HG03442 (cell line): Measurements from ENCODE around the gene MALRD1.
"Not testable (repeated sequence)": the region's sequence is repeated elsewhere in the genome, so short reads cannot be mapped to it uniquely, and the experiment has no call there.

Experiments used
- ATAC-seq: cut with Tn5 transposase; IDR thresholded peaks from one replicate; pipeline ENCODE4 v1.9.1; 2021; ENCODE audit warnings: mild to moderate bottlenecking, moderate library complexity; ENCODE audit not compliant: unreplicated experiment

Gene MALRD1

DNA sequence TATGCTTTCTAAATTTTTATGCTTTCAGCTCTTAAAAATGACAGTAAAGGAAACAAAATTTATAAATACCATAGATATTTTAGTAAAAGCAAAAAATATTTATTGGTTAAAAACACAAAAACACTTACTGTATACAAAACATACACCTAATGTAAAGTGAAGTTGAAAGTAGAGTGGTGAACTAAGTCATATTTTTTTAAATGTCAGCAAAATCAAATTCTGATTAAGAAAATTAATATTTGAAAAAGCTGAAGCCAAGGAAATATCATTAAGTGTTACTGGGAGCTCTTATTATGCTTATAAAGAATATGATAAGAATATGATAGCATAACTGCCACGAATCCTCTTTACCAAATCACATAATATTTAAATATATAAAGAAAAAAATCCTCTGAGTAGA, 702.4 kb downstream of the MALRD1 start:
- ATAC-seq = no peak

DNA sequence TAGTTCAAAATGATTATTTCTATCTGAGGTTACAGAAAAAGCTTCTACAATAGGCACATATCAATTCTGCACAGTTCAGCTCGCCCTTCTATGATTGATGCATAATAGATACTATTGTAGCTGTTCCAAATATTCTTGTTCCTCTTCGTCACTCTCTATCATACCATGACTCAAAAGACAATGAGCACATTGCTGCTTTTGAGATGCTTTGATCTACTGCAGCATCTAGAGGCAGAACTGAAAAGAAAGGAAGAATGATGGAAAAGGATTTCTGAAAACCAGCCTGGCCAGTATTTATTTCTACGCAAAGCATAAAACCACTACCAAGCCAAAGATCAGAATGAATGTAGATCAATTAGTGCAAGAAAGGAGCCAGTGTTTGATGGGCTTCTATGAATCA, 708.3 kb downstream of the MALRD1 start:
- ATAC-seq = no peak

DNA sequence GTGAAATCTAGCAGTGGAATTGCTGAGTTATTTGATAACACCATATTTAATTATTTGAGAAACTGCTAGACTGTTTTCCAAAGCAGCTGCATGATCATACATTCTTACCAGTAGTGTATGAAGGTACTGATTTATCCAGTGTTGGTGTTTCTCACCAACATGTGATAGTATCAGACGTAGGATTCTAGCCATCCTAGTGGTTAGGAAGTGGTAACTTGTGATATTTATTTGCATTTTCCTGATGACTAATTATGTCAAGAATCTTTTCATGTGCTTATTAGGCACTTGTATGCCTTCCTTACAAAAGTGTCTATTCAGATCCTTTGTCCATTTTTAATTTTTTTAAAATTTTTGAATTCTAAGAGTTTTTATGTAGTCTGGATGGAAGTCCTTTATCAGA, 713.4 kb downstream of the MALRD1 start:
- no peak for ATAC-seq

DNA sequence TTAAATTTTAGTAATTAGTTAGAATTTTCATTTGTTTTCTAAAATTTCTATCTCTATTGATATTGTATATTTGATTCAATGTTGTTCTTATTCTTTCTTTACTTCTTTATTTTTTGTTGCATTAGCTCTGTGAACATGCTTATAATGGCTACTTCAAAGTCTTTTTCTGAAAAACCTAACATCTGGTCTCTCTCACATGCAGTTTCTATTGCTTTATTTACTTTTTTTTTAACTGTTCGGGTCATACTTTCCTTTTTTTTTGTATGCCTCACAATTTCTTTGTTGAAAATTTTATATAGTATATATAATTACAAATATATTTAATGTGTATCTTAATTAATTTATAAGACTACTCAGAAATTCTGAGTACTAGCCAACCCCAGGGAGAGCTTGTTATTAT, 715.5 kb downstream of the MALRD1 start:
- no peak for ATAC-seq

DNA sequence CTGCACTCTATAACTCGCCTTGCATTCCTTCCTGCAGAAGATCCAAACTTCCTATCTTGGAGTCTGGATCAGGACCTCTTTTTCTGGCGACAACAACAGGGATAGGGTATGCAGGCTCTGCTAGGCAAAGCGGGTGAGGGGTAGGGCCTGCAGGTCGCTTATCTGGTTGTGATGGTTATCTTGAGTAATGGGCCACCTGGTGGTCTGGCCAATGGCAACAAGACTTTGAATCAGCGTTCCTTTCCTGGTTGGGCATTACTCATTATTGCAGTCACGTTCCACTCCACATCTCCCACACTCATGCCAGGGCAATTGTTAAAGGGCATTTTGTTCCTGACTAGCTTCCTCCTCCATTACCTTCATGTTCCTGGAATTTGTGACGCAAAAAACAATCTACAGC, 719.3 kb downstream of the MALRD1 start:
- no peak for ATAC-seq

DNA sequence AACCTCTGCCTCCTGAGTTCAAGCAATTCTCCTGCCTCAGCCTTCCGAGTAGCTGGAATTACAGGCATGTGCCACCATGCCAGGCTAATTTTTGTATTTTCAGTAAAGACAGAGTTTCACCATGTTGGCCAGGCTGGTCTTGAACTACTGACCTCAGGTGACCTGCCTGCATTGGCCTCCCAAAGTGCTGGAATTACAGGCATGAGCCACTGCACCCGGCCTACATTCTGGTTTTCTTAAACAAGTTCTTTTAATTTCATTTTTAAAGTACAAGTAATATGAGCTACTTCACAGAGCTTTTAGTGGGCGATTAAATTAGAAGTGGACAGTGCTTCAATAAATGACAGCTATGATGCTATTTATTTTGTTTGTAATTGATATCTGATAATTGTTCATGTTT, 721.2 kb downstream of the MALRD1 start:
- not testable (repeated sequence) for ATAC-seq

DNA sequence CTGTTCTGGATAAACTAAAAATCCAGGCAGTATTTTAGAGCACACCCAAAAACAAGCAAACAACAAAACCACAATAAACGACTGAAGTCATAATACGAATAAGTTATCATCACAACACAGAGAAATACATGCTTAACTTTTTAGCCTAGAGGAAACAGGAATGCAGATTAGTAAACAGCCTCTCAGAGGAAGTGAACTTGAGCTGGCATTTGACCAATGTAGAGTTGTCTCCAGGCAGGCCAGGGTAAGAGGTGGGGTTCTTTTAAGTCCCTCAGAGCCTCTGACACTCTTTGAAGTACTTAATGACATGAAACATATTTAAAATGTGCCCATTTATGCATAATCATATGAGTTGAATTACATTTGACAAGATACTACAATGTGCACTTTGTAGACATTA, 724.4 kb downstream of the MALRD1 start:
- no peak for ATAC-seq

DNA sequence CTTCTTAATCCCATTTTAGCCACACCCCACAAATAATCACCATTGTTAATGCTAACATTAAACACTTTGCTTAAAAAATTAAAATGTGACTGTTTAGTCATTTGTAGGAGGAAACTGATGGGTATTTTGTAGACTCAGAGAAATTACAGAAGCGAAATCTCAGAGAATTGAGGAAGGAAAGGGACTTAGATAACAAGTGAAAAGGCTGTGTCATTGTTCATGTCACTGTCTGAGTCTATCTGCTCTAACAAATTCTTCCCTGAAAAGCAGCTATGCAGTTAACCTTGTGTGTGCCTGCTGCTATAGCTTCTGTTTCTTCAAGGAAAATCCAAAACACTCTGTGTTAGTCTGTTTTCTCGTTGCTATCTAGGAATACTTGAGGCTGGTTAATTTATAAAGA, 726.7 kb downstream of the MALRD1 start:
- ATAC-seq = no peak

DNA sequence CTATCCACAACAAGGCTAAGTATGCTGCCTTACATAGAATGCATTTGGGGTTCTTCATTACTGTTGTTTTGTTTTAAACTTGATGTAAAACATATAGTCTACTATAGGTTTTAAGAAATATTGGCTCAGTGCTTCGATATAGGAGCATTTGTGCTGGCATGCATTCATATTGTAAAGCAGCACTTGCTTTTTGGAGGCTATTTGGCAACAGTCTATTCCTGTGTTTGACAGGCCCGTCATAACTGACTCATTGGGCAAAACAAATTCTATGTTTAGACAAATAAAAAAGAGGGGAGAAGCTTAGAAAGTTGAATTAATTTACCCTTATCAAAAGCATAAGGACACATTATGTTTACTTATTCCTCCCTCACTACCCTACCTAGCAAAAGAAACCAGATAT, 729.2 kb downstream of the MALRD1 start:
- no peak for ATAC-seq

DNA sequence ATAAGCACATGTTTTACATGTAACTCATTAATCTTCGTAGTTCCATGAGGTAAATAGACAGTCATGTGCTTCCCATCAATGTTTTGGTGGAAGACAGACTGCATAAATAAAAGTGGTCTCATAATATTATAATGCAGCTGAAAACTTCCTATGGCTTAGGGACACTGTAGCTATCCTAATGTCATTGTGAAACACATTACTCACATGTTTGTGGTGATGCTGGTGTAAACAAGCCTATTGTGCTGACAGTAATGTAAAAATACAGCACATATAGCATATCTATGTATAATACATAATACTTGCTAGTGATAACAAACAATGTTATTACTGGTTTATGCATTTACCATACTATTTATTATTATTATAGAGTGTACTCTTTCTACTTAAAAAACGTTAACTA, 730.4 kb downstream of the MALRD1 start:
- no peak for ATAC-seq

DNA sequence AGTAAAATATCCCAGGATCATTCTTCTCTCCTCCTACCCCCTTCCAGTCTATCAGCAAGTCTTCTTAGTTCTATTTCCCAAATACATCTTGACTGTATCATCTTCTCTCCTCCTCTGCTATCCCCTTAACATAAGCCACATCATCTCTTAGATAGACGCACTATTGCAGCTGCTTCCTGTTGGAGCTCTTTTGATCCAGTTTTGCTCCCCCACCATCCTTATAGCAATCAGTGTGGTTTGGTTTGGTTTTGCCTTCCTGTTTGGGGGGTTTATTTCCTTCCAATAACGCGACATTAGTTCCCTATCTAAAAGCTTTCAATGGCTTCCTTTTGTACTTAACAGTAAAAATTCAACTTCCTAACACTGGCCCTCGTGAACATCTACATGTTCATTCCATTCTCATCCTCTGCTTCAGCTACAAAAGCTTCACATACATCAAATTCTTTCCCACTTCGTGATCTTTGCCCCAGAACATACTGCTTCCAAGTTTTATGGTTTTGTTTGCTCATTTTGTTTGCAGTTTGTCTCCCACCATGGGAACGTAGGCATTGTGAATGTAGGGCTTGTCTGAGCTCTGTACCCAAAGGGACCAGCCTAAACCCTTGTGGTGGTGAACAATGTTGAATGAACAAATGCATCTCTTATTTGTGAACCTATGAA, 734.0 kb downstream of the MALRD1 start:
- no peak for ATAC-seq

DNA sequence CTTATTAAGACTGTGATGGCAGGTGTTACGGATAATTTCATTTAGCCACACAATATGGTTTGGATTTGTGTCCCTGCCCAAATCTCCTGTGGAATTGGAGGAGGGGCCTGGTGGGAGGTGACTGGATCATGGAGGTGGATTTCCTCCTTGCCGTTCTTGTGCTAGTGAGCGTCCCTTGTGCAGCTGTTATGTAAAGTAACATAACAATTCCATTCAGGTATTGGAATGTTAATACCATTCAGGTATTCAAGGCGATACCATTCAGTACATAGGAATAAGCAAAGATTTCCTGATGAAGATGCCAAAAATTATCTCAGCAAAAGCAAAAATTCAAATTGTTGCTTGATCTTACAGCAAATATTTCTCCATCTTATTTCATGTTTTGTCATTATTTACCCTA, 735.1 kb downstream of the MALRD1 start:
- no peak for ATAC-seq
